HT-29 (cell line): ENCODE results near the gene ESPN. TPM values are rescaled to one million over a fixed set of nuclear protein-coding genes. Genes with fewer than 3 reads are reported as not detected.

Experiments
- DNase-seq: peaks from one replicate; pipeline ENCODE4 v3.0.0-alpha.2; 2015; ENCODE audit warnings: low spot score
- total RNA-seq: library from RNA; depleted of rRNA; stranded (reverse); fragments of >200 nt; shearing (Covaris generic); gene quantifications from 2 replicates; pipeline ENCODE4 v1.2.3, GENCODE V29; 2014

The ESPN gene
- total RNA-seq, 1 experiment from 2014 or later = 5.2 TPM

DNA sequence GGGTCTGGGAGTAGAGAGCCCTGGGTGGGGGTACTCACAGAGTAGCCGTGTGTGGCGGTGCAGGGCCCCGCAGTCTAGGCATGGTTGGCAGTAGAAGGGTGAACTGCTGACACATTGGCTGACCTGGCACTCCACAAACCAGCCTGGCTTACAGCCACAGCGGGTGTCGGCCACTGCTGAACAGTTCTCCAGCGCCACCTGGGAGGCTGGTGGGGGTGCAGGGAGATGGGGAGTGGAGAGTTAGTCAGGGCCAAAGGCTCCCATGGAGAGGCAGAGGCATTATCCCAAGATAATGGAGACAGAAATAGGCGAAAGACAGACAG lies 39.9 kb downstream of the ESPN start:
- DNase-seq = peak; percentile 74

DNA sequence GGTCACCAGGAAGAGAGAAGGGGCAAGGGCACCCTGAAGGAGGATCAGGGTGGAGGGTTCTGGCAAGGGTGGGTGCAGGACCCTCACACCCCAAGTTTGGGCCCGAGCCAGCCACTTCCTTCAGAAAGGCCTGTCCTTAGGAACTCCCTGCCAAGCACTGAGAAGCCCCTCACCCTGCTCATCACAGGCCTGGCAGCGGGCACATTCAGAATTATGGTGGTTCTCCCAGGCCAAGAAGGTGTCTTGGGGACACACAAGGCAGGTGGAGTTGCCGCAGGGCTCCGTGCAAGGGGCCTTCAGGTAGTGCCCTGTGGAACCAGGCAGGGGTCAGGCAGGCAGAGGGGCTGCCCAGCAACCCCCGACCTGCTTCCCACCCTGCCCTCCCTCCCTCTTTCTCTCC lies 40.3 kb downstream of the ESPN start:
- DNase-seq = no peak

DNA sequence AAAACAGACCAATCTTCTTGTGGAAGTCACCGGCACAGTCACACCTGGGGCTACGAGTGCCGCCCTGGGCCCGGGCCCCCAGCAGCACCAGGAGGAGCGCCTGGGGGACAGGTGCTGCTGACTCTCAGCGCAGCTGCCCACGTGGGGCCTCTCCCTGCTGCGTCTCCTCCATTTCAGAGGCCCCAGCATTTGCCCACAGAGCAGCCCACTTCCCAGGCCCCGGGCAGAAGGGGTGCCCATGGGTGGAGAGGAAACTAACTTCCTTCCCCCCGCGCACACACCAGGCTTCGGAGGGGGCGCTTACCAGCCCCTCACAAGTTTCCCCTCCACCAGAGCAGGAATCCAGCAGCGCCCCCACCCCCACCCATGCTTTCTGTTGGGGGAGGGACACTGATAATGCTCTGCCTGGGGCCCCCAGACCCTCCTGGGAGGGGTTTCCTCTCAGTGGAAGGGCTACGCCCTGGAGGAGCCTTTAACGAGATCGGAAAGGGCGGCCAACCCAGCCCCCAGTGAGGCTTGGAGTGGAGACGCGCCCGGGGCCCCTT lies 41.0 kb downstream of the ESPN start:
- DNase-seq = no peak

DNA sequence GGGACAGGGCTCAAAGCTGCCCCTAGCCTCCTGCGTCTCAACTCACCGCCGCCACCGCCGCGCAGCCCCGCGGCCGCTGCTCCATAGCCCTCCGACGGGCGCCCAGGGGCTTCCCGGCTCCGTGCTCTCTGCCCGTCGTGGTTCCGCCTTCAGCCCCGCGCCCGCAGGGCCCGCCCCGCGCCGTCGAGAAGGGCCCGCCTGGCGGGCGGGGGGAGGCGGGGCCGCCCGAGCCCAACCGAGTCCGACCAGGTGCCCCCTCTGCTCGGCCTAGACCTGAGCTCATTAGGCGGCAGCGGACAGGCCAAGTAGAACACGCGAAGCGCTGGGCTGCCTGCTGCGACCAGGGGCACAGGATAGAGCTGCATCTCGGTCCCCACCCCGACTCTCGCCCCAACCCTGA lies 41.4 kb downstream of the ESPN start, which contains the start of gene TNFRSF25:
TSS of gene TNFRSF25 (minus strand) at position 151 of the 400 bp plus-strand sequence. CDS start at position 85, 66 bp downstream.
- DNase-seq = no peak

DNA sequence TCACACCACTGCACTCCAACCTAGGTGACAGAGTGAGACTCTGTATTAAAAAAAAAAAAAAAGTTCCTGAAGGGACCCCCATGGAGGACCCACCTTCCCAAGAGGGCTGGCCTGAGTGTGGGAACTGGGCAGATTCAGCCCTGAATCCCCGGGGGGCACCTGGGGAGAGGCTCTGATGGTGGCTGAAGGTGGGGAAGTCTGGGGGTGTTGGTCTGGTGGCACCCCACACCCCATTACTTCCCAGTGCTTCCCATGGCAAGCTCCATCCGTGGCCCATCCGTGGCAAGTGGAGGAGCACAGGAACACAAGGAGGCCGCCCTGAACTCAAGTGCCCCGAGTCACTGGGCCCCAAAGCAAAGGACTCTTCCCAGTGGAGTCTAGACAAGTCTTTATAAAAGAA lies 42.2 kb downstream of the ESPN start:
- no peak for DNase-seq

DNA sequence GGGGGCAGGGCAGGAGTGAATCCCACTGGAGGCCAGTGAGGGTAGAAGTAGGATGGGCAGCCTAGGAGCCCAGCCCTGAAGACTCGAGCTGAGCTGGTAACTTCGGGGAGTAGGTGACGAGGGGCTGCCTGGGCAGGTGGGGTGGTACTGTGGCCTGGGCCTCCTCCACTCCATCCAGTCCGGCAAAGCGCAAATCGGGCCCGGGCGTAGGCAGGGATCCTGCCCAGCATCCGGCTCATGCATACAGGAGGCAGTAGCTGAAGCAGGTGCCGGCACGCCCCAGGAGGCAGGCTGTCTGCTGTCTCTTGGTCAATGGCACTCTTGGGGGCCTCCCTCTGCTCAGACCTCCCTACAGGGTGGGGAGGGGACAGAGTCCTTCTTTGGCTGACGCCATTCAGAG lies 42.6 kb downstream of the ESPN start:
- DNase-seq = no peak

DNA sequence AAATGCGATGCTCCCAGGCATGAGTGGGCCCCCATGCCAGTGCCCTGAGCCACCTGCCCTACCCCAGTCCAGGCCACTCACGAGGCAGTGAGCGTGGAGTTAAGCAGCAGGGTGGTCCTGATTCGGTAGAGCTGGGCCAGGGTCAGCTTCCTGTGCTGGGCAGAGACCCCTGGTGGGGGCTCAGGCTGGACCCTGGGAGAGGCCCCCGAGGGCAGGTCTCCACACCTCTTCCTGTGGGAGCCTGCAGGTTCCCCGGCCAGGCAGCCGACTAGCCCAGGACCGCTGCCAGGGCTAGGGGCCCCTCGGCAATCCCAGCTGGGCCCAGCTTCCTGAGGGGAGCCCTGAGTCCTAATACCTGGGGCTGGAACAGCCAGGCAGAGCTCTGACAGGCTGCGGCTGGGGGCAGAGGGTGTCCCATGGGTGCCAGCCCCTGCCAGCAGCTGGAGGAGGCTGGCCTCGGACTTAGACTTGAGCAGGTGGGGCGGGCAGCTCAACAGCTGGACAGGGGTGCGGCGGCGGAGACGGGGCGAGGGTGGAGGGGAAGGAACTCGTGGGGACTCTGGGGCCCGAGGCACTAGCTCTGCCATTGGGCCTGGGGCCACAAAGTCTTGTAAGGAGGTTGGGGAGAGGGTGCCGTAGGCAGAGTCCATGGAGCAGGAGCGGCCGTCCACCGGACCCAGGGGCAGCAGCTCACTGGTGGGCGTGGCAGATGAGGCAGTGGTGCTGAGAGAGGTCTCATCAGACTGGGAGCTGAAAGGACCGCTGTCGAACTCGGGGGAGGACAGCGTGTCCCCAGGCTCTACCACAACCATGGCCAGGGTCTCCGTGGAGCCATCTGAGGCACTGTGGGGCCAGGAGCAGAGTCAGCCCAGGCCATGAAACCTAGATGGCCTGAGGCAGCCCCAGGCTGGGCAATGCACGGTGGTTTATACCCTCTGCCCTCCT lies 43.4 kb downstream of the ESPN start:
- DNase-seq = no peak

DNA sequence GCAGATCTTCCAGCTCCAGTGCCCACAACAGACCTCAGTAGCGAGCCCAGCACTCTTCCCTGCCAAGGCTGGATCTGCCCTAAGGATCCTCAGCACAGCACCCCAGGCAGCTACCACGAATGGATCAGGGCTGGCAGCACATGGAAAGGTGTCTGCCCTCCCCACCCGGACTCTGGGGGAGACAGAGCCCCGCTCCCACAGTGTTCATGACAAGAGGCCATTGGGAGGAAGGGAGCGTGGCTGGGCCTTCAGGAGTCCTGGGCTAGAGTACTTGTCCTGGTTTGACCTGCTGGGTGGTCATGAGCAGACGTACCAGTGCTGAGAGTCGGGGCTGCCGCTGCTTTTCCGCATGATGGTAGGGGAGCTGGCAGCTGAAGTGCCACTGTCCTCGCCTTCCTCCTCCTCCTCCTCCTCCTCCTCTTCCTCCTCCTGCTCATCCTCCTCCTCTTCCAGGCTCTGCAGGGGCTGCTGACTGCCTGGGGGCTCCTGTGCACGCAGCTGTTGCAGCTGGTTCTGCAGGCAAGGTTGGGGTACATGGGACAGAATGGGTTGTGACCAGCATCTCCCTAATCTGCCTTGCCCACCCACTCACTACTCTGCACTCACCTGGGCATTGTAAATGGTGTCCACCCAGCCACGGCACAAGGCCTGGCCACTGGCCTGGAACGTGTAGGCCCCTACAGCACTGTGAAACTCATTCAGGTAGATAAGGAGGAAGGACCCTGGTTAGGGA lies 44.3 kb downstream of the ESPN start:
- no peak for DNase-seq

DNA sequence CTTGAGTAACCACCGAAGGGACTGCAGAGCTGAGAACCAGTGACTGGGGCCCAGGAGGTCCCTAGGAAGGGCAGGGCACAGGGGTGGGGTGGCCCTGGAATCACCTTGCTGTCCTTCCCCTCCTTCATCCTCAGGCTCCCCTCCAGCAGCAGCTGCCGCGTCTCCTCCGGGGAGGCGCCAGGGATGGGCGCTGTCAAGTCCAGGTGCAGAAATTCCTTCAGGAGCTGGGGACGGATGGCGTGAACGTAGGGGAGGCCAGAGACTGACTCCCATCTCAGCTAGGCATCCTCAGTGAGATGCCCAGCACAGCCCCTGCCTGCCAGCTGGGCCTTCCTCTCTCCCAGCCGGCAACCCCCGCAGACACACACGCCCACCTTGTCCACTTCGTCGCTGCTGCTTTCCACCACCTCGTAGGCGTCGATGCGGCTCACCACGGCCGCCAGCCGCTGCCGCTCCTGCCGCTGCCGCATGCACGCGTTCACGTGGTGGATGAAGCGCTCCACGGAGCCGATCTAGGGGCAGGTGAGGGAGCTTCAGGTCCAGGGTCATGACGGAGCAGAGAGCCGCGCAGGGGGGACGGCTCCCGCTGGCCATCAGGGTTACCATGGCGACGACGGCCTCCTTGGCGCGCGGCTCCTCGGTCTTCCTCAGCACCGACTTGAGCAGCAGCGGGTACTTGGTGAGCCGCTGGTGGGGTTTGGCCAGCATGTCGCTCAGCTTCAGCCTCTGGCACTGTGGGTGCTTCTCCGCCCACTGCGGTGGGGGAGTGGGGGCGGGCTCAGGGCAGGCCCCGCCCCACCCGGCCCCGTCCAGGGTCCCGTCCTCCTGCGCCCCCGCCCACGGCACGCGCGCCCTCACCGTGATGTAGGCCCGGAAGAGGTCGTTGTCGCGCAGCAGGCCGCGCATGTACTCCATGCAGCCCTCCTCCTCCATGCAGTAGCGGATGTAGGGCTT lies 45.8 kb downstream of the ESPN start:
- no peak for DNase-seq

DNA sequence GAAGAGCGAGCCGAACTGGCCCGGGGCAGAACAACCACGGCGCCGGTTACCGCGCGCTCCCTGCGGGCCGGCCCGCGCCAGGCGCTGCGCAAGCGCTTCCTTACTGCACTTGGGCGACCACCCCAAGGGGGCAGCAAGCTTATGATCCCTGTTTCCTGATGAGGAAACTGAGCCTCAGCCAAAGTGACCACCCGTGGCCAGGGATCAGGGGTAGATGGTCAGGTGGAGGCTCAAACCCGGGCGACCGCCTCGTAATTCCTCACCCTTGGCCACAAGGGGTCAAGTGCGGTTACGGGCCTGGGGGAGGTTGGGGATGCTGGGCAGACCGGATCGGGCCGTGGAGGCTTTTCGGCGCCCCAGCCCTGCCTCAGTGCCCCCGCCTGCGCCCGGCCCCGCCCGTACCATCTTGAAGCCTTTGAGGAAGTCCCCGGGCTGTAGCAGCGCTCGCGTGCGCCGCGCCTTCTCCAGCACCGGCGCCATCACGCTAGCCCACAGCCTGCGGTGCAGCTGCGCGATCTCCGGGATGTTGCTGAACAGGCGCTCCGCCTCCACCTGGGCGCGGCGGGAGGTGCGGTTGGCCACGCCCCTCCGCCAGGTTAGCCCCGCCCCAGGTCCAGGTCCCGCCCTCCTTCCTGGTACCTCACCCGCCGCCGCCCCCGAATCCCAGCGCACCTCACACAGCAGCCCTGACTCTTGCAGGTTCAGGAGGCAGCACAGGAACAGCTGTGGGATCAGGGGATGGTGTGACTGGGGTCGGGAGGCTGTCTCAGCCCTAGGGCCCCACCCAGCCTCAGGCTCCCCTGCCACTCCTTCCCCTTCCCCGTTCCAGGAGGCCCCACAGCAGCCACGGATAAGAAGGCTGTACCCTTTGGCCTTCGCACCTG lies 46.8 kb downstream of the ESPN start:
- DNase-seq = peak; percentile 87

DNA sequence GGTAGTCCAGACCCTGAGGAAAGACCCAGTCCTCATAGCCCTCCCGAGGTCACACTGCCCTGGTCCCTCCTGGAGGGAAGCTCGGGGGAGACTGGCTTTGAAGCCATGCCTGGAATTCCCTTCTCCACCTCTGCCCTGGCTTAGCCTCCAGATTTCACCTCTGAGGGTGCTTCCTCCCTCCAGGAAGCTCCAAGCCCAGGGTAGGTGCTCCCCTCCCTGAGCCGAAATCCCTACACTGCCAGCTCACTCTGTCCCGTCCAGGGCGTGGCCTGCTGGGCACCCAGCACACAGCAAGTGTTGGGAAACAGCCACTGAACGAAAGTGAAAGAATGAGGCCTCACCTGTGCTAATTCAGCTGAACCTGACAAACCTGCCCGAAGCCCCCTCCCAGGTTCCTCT lies 47.4 kb downstream of the ESPN start:
- DNase-seq = peak; percentile 58

DNA sequence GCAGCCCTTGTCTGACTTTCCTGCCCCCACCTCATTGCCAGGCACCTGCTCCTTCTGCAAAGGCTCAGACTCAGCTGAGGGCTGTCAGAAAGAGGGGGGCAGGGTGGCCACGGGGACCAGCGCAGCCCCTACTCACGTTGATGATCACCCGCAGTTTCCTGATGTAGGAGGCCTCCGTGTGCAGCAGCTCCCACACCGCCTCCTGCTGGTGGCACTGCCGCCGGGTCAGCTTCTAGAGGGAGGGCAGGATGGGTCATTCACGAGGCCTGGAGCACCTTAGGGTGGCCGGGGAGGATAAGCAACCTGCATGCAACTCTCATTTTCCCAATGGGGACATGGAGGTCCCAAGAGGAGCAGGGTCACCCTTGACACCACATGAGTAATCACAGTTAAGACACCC lies 47.8 kb downstream of the ESPN start:
- no peak for DNase-seq

DNA sequence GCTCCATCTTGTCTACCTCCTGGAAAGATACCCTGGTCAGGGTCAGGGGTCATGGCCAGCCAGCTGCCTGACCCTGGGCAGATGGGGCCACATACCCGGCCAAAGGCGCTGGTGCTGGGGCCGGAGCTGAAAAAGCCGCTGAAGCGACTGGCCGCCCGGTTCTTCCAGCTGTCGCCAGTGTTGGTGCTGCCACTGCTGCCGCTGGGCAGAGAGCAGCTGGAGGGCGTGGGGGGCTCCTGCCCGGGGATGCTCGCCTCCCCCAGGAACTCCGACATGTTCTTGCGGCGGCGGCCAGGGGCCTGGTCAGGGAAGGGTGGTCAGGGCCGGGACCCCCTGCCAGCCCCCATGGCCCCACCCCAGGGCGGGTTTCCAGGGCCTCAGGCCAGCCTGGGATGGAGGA lies 48.6 kb downstream of the ESPN start:
- DNase-seq = no peak

DNA sequence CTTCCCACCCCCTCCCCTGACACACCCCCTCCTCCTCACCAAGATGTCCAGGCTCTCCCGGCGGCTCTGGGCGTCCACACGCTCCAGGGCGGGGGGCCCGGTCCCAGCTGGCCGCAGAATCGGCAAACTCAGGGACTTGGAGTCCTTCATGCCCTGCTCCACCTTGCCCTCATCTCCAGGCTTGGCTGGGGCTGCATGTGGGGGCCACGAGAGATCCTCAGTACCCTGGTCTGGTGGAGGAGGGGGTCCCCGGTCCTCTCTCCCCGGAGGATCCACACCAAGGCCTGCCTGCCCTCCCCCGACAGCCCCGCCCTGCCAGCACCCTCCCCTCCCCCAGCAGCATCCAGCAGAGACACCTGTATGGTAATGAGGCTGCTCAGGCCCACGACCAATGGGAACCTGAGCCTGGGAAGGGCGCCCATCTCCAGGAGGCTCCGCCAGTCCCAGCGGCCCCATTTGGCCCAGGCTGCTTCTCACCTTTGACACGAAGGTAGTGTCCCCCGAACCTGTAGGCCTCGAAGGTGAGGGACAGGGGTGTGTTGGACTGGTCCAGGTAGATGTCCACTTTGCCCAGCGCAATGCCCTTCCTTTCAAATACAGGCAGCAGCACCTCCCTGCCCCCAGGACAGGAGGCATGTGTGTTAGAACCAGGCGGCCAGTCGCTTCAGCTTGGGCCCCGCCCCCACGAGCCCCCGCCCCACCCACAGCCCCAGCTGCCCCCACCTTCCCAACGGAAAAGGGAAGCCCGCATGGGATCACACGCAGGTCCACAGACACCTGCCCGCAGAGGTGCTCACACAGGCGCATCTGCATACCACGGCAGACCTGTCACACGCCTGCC lies 49.6 kb downstream of the ESPN start:
- no peak for DNase-seq

DNA sequence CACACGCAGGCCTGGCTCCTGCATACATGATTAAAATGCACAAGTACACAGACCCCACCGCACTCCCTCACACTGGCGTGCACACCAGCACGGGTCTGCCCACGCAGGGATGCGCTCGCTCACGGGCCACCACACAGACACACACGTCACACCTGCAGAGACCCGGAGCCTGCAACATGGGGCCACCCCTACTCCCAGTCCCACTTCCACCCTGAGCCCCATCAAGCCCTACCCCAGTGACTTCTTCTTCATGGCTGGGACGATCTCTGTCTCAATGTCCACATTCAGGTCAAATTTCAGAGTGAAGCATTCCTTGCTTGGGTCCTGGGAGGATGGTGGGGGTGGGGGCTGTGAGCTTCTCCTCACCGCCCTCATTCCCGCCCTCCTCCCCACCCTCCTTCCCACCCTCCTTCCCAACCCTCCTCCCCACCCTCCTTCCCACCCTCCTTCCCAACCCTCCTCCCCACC lies 50.3 kb downstream of the ESPN start:
- no peak for DNase-seq

DNA sequence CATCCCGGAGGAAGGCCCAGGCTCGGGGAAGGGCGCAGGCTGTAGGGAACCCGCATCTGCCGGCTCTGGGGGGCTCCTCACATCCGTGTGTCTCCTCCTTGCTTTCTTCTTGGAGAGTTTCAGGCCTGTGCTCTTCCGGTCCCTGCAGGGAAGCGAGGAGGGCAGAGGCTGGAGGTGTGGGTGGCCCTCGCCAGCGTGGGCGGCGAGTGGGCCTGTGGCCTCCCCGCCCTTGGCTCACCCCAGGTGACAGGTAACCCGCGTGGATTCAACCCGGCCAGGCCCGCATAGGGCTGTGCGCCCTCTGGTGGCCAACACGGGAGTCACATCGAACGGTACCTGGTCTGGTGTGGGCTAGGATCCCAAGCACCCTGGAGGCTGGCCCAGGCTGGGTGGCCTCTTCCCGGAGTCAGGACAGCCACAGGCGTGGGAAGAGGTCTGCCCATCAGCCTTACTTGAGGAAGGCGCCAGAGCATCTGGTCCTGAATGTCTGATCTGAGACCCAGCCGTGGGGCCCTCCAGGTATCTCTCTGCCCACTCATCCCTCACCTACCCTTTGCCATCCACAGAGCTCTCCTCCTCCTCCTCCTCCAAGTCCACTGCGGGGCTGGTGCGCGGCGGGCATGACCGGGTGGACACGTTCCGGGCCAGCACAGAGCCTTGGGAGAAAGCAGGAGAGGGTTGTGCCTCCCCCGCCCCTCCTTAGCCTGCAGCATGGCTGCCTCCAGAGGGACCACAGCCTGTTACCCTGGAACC lies 51.0 kb downstream of the ESPN start:
- peak; percentile 71 for DNase-seq

DNA sequence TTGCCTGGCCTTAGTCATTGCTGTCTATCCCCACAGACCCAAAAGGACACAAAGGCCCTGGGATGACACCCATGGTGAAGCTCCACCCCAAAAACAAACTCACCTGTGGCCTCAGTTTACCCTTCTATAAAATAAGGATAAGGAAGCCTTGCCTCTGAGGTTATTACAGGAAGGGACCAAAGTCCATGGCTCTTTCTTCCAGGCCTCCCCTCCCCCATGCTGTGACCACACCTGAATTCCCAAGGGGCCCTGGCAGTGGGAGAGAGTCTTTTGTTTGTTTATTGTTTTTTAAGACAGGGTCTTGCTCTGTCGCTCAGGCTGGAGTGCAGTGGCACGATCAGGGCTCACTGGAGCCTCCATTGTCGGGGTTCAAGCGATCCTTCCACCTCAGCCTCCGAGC lies 51.9 kb downstream of the ESPN start:
- DNase-seq = no peak

DNA sequence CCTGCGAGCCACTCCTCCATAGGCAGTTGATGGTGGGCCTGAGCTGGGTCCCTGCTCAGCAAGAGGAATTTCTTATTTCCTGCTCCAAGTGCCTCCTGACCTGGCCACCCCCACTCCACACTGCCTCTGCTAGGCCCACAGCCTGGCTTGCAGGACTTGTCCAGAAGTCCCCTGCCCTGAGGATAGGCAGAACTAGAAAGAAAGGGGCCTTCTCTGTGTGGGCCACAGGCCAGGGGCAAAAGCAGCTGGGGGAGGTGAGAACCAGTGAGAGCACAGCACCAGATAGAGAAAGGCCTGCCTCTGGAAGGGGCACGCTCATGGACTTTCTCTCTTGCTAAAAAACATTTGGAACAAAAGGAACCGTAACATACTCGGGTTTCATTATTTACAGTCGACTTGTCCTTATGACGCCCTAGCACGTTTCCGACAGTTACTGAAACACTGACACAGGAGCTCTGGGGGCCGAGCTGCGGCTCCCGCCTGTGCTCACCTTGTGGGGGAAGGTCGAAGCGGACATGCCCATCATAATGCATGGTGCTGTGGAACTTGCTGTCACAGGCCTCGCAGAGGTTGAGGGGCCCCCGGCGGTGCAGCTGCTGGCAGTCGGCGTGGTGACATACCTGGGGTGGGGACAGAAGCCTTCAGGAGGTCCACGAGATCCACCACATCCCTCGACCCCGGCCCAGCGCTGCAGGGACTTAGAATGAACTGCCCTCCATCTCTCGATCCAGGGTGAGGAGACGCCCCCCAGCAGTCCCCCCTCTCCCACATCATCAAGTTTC lies 52.7 kb downstream of the ESPN start:
- DNase-seq = no peak
